Duodenal mucosa (tissue), 2 donors: Measurements from ENCODE around the gene ERP29.
"Not testable (repeated sequence)": the region's sequence is repeated elsewhere in the genome, so short reads cannot be mapped to it uniquely, and the experiment has no call there.

Experiments used
- H3K27ac ChIP-seq: one replicate; pipeline ENCODE4 v1.7.0; 2013; ENCODE audit warnings: low read depth, low read length
- H3K27me3 ChIP-seq, 2 donors: one replicate each; pipeline ENCODE4 v1.7.0; 2013; ENCODE audit warnings: low read length in 2 of 2, control low read depth in 1 of 2; ENCODE audit not compliant: insufficient read depth in 2 of 2, control insufficient read depth in 1 of 2
- H3K36me3 ChIP-seq, 2 donors: one replicate each; pipeline ENCODE4 v1.7.0; 2013; ENCODE audit warnings: low read length in 2 of 2, control low read depth in 1 of 2; ENCODE audit not compliant: insufficient read depth in 2 of 2, control insufficient read depth in 1 of 2
- H3K4me1 ChIP-seq, 2 donors: one replicate each; pipeline ENCODE4 v1.7.0; 2013; ENCODE audit warnings: low read length in 2 of 2, control low read depth in 1 of 2; ENCODE audit not compliant: insufficient read depth in 2 of 2, control insufficient read depth in 1 of 2
- H3K4me3 ChIP-seq, 2 donors: one replicate each; pipeline ENCODE4 v1.7.0; 2013; ENCODE audit warnings: low read length in 2 of 2, low read depth in 1 of 2
- H3K9ac ChIP-seq, 2 donors: one replicate each; pipeline ENCODE4 v1.7.0; 2013; ENCODE audit warnings: low read length in 2 of 2, low read depth in 1 of 2
- H3K9me3 ChIP-seq, 2 donors: one replicate each; pipeline ENCODE4 v1.7.0; 2013; ENCODE audit warnings: low read length in 2 of 2, control low read depth in 1 of 2; ENCODE audit not compliant: control insufficient read depth in 1 of 2

The ERP29 gene

GRCh38 chr12:112031472-112031871, 18.2 kb downstream of the ERP29 start:
- no peak overlapping the region for H3K27ac ChIP-seq
- no peaks in the 10 kb centered on the region for H3K9me3 ChIP-seq
- no peak overlapping the region for H3K9ac ChIP-seq
- H3K4me1 ChIP-seq, result no peaks in the 10 kb centered on the region
- no peak overlapping the region for H3K4me3 ChIP-seq
- H3K36me3 ChIP-seq, result peaks cover 17 to 47% of the 10 kb centered on the region in 2 donors
- no peaks in the 10 kb centered on the region for H3K27me3 ChIP-seq

DNA sequence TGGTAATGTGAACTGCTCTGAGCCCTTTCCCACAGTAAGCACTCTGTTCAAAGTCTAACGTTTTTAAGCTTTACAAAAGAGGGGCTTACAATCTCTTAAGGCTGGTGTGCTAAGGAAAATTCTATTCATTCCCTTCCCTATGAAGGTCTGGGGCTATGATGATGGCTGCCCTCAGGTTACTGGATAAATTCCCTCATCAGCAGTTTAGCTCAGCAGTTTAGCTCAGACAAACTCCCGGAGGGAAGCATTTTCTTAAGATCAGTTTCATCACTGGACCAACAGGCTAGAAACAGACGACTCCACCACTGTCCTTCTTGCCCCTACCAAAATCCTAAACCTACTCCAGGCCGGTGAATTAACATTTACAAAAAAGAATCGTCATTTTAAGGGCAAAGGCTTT, 19.1 kb downstream of the ERP29 start:
- no peak overlapping the region for H3K27ac ChIP-seq
- no peak overlapping the region for H3K9ac ChIP-seq
- no peaks in the 10 kb centered on the region for H3K27me3 ChIP-seq
- H3K9me3 ChIP-seq, result no peaks in the 10 kb centered on the region
- peaks cover 17 to 52% of the 10 kb centered on the region in 2 donors for H3K36me3 ChIP-seq
- no peak overlapping the region for H3K4me3 ChIP-seq
- H3K4me1 ChIP-seq, result no peaks in the 10 kb centered on the region

GRCh38 chr12:112035219-112035785, 22.1 kb downstream of the ERP29 start:
- Histone ChIP-seq H3K4me1 (no peaks in the 10 kb centered on the region), H3K9me3 (no peaks in the 10 kb centered on the region), H3K27me3 (no peaks in the 10 kb centered on the region), H3K9ac (no peak overlapping the region), H3K36me3 (peaks cover 35 to 62% of the 10 kb centered on the region in 2 donors), H3K4me3 (no peak overlapping the region), H3K27ac (no peak overlapping the region)

- not testable (repeated sequence) for H3K9me3 ChIP-seq, H3K4me3 ChIP-seq, H3K27ac ChIP-seq, H3K9ac ChIP-seq, H3K4me1 ChIP-seq, H3K27me3 ChIP-seq
- H3K36me3 ChIP-seq, result peaks cover 34 to 63% of the 10 kb centered on the region in 2 donors
These were observed 23.4 kb downstream of the ERP29 start for GRCh38 chr12:112036614-112037013.

DNA sequence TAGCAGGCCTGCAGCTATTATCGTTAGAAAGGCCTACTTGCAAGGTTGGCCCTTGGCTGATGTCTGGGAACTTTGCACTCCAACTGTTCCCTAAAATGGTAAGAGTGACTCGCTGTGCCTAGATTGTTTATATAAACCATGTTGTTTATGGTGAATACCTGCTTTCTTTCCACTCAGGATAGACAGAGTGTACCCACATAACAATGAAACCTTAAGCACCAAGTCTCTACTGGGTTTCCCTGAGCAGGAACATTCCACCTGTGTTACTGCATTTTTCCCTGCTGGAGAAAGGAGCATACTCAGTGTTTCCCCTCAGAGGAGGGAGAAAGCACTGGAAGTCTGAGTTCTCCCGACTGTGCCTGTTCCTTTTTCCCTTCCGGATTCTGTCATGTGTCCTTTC, 32.8 kb downstream of the ERP29 start:
- Histone ChIP-seq H3K9me3 (no peaks in the 10 kb centered on the region), H3K27me3 (no peaks in the 10 kb centered on the region), H3K4me1 (no peaks in the 10 kb centered on the region), H3K36me3 (peaks cover 24 to 75% of the 10 kb centered on the region in 2 donors), H3K4me3 (no peak overlapping the region), H3K27ac (no peak overlapping the region), H3K9ac (no peak overlapping the region)

- Histone ChIP-seq H3K27me3 (no peaks in the 10 kb centered on the region), H3K27ac (no peak overlapping the region), H3K36me3 (peaks cover 30 to 83% of the 10 kb centered on the region in 2 donors), H3K9ac (no peak overlapping the region), H3K9me3 (no peaks in the 10 kb centered on the region), H3K4me3 (no peak overlapping the region), H3K4me1 (no peaks in the 10 kb centered on the region)
These were observed 36.1 kb downstream of the ERP29 start for GRCh38 chr12:112049351-112049750.

DNA sequence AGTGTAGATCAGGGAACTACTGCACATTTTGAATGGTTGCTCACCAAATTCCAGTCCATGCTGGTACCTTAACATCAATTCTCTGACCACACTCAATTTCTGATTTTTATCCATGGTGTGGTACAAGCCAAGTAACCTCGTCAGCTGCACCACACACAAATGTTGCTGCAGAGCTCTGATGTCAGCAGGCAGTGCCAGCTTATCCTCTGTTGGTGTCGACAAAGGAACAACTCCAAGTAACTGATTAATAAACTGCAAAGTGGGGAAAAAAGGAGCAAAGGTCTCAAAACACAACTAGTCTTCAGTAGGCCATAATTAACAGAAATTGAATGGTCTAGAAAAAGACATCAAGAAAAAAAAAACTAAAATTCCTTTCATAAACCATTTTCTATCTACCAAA, 47.9 kb downstream of the ERP29 start:
- H3K27ac ChIP-seq, result no peak overlapping the region
- no peaks in the 10 kb centered on the region for H3K4me1 ChIP-seq
- no peaks in the 10 kb centered on the region for H3K9me3 ChIP-seq
- no peak overlapping the region for H3K4me3 ChIP-seq
- H3K36me3 ChIP-seq, result peaks cover 15 to 58% of the 10 kb centered on the region in 2 donors
- no peak overlapping the region for H3K9ac ChIP-seq
- H3K27me3 ChIP-seq, result no peaks in the 10 kb centered on the region

DNA sequence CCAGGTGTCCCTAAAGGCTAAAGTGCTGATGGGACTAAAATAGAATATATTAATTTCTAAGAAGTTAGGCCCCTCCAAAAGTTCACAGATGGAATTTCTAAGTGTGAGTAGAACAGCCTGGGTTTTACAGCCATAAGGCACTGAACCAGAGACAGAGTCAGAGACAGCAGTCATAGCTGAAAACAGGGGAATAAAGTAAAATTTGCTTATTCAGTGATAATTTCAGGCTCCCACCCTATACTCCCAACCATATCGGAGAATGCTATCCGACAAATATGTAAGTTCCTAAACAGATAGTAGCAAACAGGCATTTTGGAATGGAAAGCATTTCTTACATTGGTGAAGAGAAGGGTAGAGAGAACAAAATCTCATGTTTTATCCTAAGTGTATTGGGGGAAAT, 50.0 kb downstream of the ERP29 start:
- Histone ChIP-seq H3K4me3 (no peak overlapping the region), H3K36me3 (peaks cover 25 to 67% of the 10 kb centered on the region in 2 donors), H3K27ac (no peak overlapping the region), H3K9ac (no peak overlapping the region), H3K4me1 (no peaks in the 10 kb centered on the region), H3K9me3 (no peaks in the 10 kb centered on the region), H3K27me3 (no peaks in the 10 kb centered on the region)

- Histone ChIP-seq H3K9me3 (no peaks in the 10 kb centered on the region), H3K36me3 (peaks cover 24 to 76% of the 10 kb centered on the region in 2 donors), H3K27ac (no peak overlapping the region), H3K4me3 (no peak overlapping the region), H3K4me1 (no peaks in the 10 kb centered on the region), H3K9ac (no peak overlapping the region), H3K27me3 (no peaks in the 10 kb centered on the region)
These were observed 53.3 kb downstream of the ERP29 start for GRCh38 chr12:112066566-112066965.
